Lower lobe of right lung (tissue), 2 donors: ENCODE data around the gene CCDC57. TPM values are rescaled to one million over a fixed set of nuclear protein-coding genes. Genes with fewer than 3 reads are reported as not detected.

Experiments used
- ATAC-seq, 2 donors: fragments of 200-7000 bp; cut with Tn5 transposase; one replicate each; pipeline ENCODE4 v1.9.1; 2020 to 2022; ENCODE audit warnings: mild to moderate bottlenecking in 2 of 2, moderate library complexity in 2 of 2
- DNase-seq: peaks from one replicate; pipeline ENCODE4 v3.0.0-alpha.2; 2020
- H3K27ac ChIP-seq: fragments of 200-600 bp; one replicate; pipeline ENCODE4 v1.8.0; 2022
- H3K27me3 ChIP-seq: fragments of 200-600 bp; one replicate; pipeline ENCODE4 v1.8.0; 2022; ENCODE audit warnings: low read depth
- H3K36me3 ChIP-seq: fragments of 200-600 bp; one replicate; pipeline ENCODE4 v1.8.0; 2022; ENCODE audit warnings: mild to moderate bottlenecking
- H3K4me1 ChIP-seq: fragments of 200-600 bp; one replicate; pipeline ENCODE4 v1.8.0; 2022
- H3K4me3 ChIP-seq: fragments of 200-600 bp; one replicate; pipeline ENCODE4 v1.8.0; 2022; ENCODE audit warnings: mild to moderate bottlenecking
- H3K9me3 ChIP-seq: fragments of 200-600 bp; one replicate; pipeline ENCODE4 v1.8.0; 2022
- CTCF ChIP-seq: fragments of 200-600 bp; IDR thresholded peaks from one replicate; pipeline ENCODE4 v1.8.0; 2022; ENCODE audit warnings: antibody characterized with exemption, mild to moderate bottlenecking
- intact Hi-C: fragments of 100-400 bp; cut with DNase I; formaldehyde crosslinking; loops from one replicate; pipeline ENCODE4 v1.11.0; 2022
- total RNA-seq: library from RNA; stranded (reverse); fragmentation: NEBNext Ultra II Directional; extraction: Animal tissue kit (Norgen Biotek cat#: 25700); gene quantifications from one replicate; pipeline ENCODE4 v1.2.1, GENCODE V29; 2021
- donor health status: DM: no; HTN: yes; CAD: no; lungs with severe emphysema.

Gene CCDC57
- total RNA-seq, 1 donor from 2014 or later: 63.4 TPM

GRCh38 chr17:82089723-82090548 lies 122.7 kb downstream of the CCDC57 start:
- ATAC-seq: no peak
- intact Hi-C loops: no loop called here
- Histone ChIP-seq H3K4me1 (peaks cover under 1% of the 10 kb centered on the region), H3K4me3 (no peak overlapping the region), H3K9me3 (no peaks in the 10 kb centered on the region), H3K27me3 (no peaks in the 10 kb centered on the region), H3K36me3 (peaks cover 100% of the 10 kb centered on the region), H3K27ac (no peak overlapping the region)
- no peak for DNase-seq
- no peak for TF ChIP-seq CTCF

DNA sequence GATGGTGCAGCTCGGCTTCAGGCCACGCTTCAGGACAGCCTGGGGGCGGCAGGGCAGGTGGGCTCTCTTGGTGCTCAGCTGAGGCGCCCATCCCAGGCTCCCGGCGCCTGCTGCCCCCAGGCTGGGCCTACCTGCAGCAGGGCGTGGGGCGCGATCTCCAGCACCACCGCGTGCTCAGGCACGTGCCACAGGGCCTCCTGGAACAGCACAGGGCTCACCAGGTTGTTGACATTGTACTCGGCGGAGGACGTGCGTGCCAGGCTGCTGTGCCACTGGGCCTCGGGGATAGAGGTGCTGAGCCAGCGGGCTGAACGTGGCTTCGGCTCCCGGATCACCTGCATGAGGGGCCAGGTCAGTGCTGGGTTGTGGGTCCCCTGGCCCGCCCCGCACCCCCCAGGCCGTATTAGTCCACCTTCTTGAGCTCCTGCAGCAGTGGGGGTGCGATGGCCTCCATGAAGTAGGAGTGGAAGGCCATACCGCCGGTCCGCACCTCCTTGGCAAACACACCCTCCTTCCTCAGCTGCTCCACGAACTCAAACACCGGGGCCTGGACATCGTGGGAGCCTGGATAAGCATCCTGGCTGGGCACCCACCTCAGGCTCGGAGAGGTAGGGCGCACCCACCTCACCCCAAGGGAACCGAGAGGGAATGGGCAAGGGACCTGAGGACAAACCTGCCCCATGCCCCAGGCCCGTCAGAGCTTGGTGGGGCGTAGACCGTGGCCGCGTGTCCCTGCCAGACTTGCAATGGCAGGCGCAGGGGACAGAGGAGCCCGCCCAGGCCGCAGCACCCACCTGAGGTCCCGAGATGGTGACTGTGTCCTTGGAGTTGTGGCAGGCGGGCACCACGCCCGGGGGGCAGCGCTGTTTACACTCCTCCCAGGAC lies 123.6 kb downstream of the CCDC57 start:
- peaks cover 100% of the 10 kb centered on the region for H3K36me3 ChIP-seq
- H3K9me3 ChIP-seq: no peaks in the 10 kb centered on the region
- H3K4me3 ChIP-seq: no peak overlapping the region
- DNase-seq (no peak), ATAC-seq (no peak)
- intact Hi-C loops: no loop called here
- H3K27ac ChIP-seq: no peak overlapping the region
- H3K4me1 ChIP-seq: no peaks in the 10 kb centered on the region
- H3K27me3 ChIP-seq: no peaks in the 10 kb centered on the region
- TF ChIP-seq CTCF: no peak

GRCh38 chr17:82087961-82088837 lies 124.4 kb downstream of the CCDC57 start:
- Histone ChIP-seq H3K4me1 (no peaks in the 10 kb centered on the region), H3K27ac (no peak overlapping the region), H3K9me3 (no peaks in the 10 kb centered on the region), H3K27me3 (no peaks in the 10 kb centered on the region), H3K4me3 (no peak overlapping the region), H3K36me3 (peaks cover 100% of the 10 kb centered on the region)
- intact Hi-C loops: no loop called here
- no peak for DNase-seq
- TF ChIP-seq CTCF: no peak
- no peak for ATAC-seq

DNA sequence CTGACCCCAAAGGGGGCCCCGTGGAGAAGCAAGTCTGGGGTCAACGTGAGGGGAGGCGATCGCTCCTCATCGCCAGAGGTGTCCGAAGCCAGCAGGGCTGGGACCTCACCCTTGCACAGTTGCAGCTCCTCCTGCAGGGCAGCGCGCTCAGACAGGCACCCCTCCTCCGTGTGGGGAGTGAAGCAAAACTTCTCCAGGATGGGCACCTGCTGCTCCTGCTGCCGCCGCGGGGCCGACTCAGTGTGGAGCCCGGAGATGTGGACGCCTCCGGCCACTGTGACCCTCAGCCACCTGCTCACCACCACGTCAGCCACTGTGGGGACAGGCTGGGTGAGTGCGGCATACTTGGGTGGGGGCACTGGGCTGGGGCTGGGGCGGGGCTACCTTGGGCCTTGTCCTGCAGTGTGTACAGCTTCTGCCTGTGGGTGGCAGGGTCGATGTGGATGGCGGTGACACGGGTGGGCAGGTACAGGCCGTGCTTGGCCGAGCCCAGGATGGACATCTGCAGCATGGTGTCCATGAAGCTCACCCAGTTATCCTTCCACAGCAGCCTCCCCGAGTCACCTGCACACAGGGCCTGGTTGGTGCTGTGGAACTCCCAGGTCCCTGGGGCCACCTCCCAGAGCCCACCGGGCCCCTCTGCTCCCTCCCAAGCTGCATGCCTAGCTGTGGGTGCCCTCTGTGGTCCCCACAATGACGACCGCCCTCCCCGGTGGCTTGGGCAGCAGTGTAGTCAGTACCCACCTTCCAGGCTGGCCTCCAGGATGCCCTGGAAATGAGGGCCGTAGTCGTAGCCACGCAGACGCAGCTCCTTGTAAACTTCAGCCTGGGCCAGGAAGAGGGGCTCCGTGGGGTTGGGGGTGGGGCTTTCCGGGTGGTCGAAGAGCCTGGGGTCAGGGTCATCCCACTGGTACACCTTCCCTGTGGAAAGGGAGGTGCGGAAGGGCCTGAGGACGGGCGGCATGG lies 125.4 kb downstream of the CCDC57 start:
- intact Hi-C loops: no loop called here
- H3K9me3 ChIP-seq: no peaks in the 10 kb centered on the region
- H3K27ac ChIP-seq: no peak overlapping the region
- H3K4me3 ChIP-seq: no peak overlapping the region
- H3K36me3 ChIP-seq: peaks cover 100% of the 10 kb centered on the region
- no peak for TF ChIP-seq CTCF
- no peaks in the 10 kb centered on the region for H3K4me1 ChIP-seq
- ATAC-seq: no peak
- DNase-seq: no peak
- no peaks in the 10 kb centered on the region for H3K27me3 ChIP-seq
